HG03521 (cell line): Measurements from ENCODE around the gene ADCY7.
"Not testable (repeated sequence)": the region's sequence is repeated elsewhere in the genome, so short reads cannot be mapped to it uniquely, and the experiment has no call there.

Source experiments
- ATAC-seq: cut with Tn5 transposase; IDR thresholded peaks from one replicate; pipeline ENCODE4 v1.9.1; 2021; ENCODE audit warnings: mild to moderate bottlenecking, moderate library complexity; ENCODE audit not compliant: unreplicated experiment

ADCY7 gene

GRCh38 chr16:50332599-50332998, 66.2 kb downstream of the ADCY7 start:
- no peak for ATAC-seq

- ATAC-seq: no peak
These were observed 68.0 kb downstream of the ADCY7 start for GRCh38 chr16:50334106-50334975.

GRCh38 chr16:50335196-50335958, 69.0 kb downstream of the ADCY7 start:
- ATAC-seq: peak; percentile 70

- ATAC-seq: no peak
These were observed 70.5 kb downstream of the ADCY7 start for GRCh38 chr16:50336884-50337283.

- no peak for ATAC-seq
These were observed 72.2 kb downstream of the ADCY7 start for GRCh38 chr16:50338371-50339231.

- ATAC-seq: no peak
These were observed 74.2 kb downstream of the ADCY7 start for GRCh38 chr16:50340578-50340977.

GRCh38 chr16:50343566-50343965, 77.2 kb downstream of the ADCY7 start:
- not testable (repeated sequence) for ATAC-seq

GRCh38 chr16:50345210-50345609, 78.9 kb downstream of the ADCY7 start:
- not testable (repeated sequence) for ATAC-seq

GRCh38 chr16:50351116-50351515, 84.8 kb downstream of the ADCY7 start:
- no peak for ATAC-seq

- ATAC-seq: no peak
These were observed 85.6 kb downstream of the ADCY7 start for GRCh38 chr16:50351952-50352351.

- ATAC-seq: no peak
These were observed 87.7 kb downstream of the ADCY7 start for GRCh38 chr16:50354082-50354481.

GRCh38 chr16:50354629-50355456, 88.5 kb downstream of the ADCY7 start:
- ATAC-seq: no peak

- no peak for ATAC-seq
These were observed 93.3 kb downstream of the ADCY7 start for GRCh38 chr16:50359626-50360025.

GRCh38 chr16:50360033-50360778, 93.9 kb downstream of the ADCY7 start:
- ATAC-seq: no peak

GRCh38 chr16:50360779-50361178, 94.4 kb downstream of the ADCY7 start:
- ATAC-seq: no peak

GRCh38 chr16:50363656-50364055, 97.3 kb downstream of the ADCY7 start:
- no peak for ATAC-seq

GRCh38 chr16:50365791-50366575, 99.6 kb downstream of the ADCY7 start:
- no peak for ATAC-seq
